ENCODE measurements around the gene CLSTN3.

GRCh38 chr12:7137908-7138307 is 7.7 kb downstream of the CLSTN3 start:
- TF ChIP-seq CTCF (IDR thresholded peaks at IDR 0.05; ENCODE audit: low read depth, low read length, missing input control) (no peak), MAX (IDR thresholded peaks at IDR 0.05) (no peak), TAF1 (conservative IDR thresholded peaks at IDR 0.05) (no peak)

Data from liver (tissue), 3 donors.